HG03521 (cell line): Measurements from ENCODE around the gene ISYNA1.

Experiments used
- ATAC-seq: cut with Tn5 transposase; IDR thresholded peaks from one replicate; pipeline ENCODE4 v1.9.1; 2021; ENCODE audit warnings: mild to moderate bottlenecking, moderate library complexity; ENCODE audit not compliant: unreplicated experiment

Gene ISYNA1

GRCh38 chr19:18445262-18445948 is 7.5 kb upstream of the ISYNA1 start:
- ATAC-seq = no peak

- ATAC-seq = no peak
These were observed 6.6 kb upstream of the ISYNA1 start for GRCh38 chr19:18444513-18444912.

GRCh38 chr19:18443831-18444230 is 5.9 kb upstream of the ISYNA1 start:
- ATAC-seq = no peak

GRCh38 chr19:18443406-18443805 is 5.5 kb upstream of the ISYNA1 start:
- ATAC-seq = no peak

- ATAC-seq = no peak
These were observed 5.0 kb upstream of the ISYNA1 start for GRCh38 chr19:18442941-18443340.

- no peak for ATAC-seq
These were observed 4.2 kb upstream of the ISYNA1 start for GRCh38 chr19:18441804-18442788.

GRCh38 chr19:18440936-18441803 is 3.2 kb upstream of the ISYNA1 start:
- ATAC-seq = no peak

GRCh38 chr19:18440415-18440877 is 2.5 kb upstream of the ISYNA1 start:
- no peak for ATAC-seq

GRCh38 chr19:18439910-18440237 is 1.9 kb upstream of the ISYNA1 start:
- ATAC-seq = no peak

GRCh38 chr19:18439025-18439909 is 1.3 kb upstream of the ISYNA1 start:
- ATAC-seq = no peak

GRCh38 chr19:18438331-18439024 is 545 bp upstream of the ISYNA1 start:
- no peak for ATAC-seq

GRCh38 chr19:18436671-18437490 is 1.1 kb downstream of the ISYNA1 start:
- peak; percentile 38 for ATAC-seq

- no peak for ATAC-seq
These were observed 1.9 kb downstream of the ISYNA1 start for GRCh38 chr19:18435842-18436670.

- ATAC-seq = no peak
These were observed 2.6 kb downstream of the ISYNA1 start for GRCh38 chr19:18435178-18435841.

GRCh38 chr19:18434411-18435175 is 3.3 kb downstream of the ISYNA1 start:
- ATAC-seq = no peak

GRCh38 chr19:18433735-18434398 is 4.1 kb downstream of the ISYNA1 start:
- no peak for ATAC-seq
